ENCODE measurements around the gene SAMD11. TPM values are rescaled to one million over a fixed set of nuclear protein-coding genes. Genes with fewer than 3 reads are reported as not detected.

The SAMD11 gene
- polyA plus RNA-seq, 1 of the 3 experiments (the other 2 are of a cell fraction): 2.1 TPM

DNA sequence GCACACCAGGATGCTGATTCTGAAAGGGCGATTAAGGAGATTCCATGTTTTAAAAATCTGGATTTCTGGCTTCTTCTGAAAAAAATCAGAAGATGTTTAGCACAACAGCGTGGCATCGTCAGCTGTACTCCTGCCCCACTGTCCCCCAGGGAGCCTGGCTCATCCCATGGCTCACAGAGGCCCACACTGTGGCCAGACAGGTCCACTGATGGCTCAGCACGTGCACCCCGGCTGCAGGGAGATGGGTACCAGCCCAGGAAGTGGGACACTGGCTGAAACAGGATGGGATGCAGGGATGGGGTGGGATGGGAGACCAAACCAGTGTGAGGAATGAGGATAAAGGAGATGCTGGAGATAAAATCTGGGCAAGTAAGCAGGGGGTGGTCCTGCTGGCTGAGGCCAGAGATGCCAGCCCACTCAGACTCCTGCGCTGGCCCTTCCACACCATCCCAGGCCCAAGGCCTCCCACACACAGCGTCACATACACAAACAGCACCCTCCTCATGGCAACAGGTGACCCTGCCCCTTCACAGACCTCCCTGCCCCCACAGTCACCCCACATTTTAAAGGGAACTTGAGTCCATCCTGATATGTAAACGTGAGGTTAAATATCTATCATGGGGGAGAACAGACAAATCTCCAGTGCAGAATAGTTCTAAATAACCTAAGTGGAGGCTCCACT is 23.9 kb upstream of the SAMD11 start:
- Histone ChIP-seq H3K9me3 (no peaks in the 10 kb centered on the region), H3K36me3 (replicated peaks in 1 of 2; ENCODE audit: control insufficient read depth in 1 of 2, insufficient read depth in 2 of 2, low read length in 1 of 2) (no peaks in the 10 kb centered on the region), H3K79me2 (ENCODE audit: insufficient read depth) (no peaks in the 10 kb centered on the region), H4K20me1 (ENCODE audit: insufficient read depth) (no peaks in the 10 kb centered on the region), H3K27ac (ENCODE audit: low read depth in 2 of 2, low read length in 1 of 2) (no peak overlapping the region), H3K9ac (no peak overlapping the region), H3K4me1 (ENCODE audit: control insufficient read depth in 1 of 2, insufficient read depth in 2 of 2, low read depth in 1 of 2, low read length in 1 of 2) (peaks cover 0 to 6% of the 10 kb centered on the region in 2 experiments; a peak in 1 of 4 replicates), H2AFZ (ENCODE audit: low read depth) (no peak overlapping the region), H3K27me3 (ENCODE audit: insufficient read depth) (peaks cover 19% of the 10 kb centered on the region), H3K4me3 (ENCODE audit: low read depth in 2 of 2, low read length in 1 of 2) (no peak overlapping the region), H3F3A (replicated peaks; ENCODE audit: insufficient read depth) (no peaks in the 10 kb centered on the region), H3K9me2 (no peaks in the 10 kb centered on the region), H3K4me2 (no peak overlapping the region)
- peak; percentile 15 for DNase-seq
- 68% methylated on average over 6 of the region's 8 CpGs for WGBS (ENCODE audit: low lambda C conversion rate)
- POLR2A ChIA-PET: no interaction called here
- CTCF ChIA-PET: no interaction called here
- TF ChIP-seq RCOR1 (IDR thresholded peaks at IDR 0.05; ENCODE audit: low read length) (no peak), ELF1 (IDR thresholded peaks at IDR 0.05) (no peak), YY1 (IDR thresholded peaks at IDR 0.05; ENCODE audit: low read depth) (no peak), FOXJ3 (CRISPR knock-in tag; IDR thresholded peaks at IDR 0.05) (no peak), TCF12 (IDR thresholded peaks at IDR 0.05) (no peak), RFX5 (IDR thresholded peaks at IDR 0.05; ENCODE audit: low read length) (no peak), POLR2AphosphoS5 (IDR thresholded peaks at IDR 0.05; ENCODE audit: low read depth, low read length) (no peak)
- TF ChIP-seq, protein P1, sequence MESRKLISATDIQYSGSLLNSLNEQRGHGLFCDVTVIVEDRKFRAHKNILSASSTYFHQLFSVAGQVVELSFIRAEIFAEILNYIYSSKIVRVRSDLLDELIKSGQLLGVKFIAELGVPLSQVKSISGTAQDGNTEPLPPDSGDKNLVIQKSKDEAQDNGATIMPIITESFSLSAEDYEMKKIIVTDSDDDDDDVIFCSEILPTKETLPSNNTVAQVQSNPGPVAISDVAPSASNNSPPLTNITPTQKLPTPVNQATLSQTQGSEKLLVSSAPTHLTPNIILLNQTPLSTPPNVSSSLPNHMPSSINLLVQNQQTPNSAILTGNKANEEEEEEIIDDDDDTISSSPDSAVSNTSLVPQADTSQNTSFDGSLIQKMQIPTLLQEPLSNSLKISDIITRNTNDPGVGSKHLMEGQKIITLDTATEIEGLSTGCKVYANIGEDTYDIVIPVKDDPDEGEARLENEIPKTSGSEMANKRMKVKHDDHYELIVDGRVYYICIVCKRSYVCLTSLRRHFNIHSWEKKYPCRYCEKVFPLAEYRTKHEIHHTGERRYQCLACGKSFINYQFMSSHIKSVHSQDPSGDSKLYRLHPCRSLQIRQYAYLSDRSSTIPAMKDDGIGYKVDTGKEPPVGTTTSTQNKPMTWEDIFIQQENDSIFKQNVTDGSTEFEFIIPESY (IDR thresholded peaks at IDR 0.05; ENCODE audit: borderline replicate concordance, low read depth): no peak

DNA sequence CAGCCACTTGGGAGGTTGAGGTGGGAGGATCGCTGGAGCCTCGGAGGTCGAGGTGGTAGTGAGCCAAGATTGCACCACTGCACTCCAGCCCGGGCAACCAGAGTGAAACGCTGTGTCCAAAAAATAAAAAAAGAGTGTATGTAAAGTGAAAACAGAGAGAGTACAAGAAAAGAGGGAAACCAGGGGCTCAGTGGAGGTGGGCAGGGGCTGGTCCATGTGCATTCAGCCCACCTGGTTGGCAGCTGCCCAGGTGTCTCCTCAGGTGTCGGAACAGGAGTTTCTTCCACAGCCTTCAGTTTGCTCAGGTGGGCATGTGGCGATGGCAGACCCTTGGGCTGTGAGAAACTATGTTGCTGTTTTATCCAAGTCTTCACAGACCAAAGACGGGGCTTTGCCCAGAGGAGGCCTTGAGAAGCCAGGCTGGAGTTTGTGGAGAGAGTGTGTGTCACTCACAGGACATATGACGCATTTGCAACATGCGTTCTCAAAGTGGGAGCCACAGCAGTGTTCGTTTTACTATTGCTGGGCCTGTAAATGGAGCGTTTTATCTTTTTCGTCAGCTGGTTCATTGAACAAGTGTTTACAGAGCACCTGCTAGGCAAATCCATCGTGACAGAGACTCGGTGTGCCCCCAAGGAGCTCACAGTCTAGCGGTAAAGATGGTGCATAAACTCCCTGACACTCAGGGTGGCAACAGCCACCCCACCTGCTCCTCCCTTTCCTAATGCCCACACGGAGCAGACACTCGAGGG is 22.4 kb upstream of the SAMD11 start:
- no peak overlapping the region for H3K4me2 ChIP-seq
- TF ChIP-seq RAD21 (IDR thresholded peaks at IDR 0.05; ENCODE audit: low read length): no peak
- TF ChIP-seq NFIC (IDR thresholded peaks at IDR 0.05; ENCODE audit: borderline replicate concordance): no peak
- no peak for TF ChIP-seq RXRA (IDR thresholded peaks at IDR 0.05; ENCODE audit: borderline replicate concordance, low read depth)
- no peak for TF ChIP-seq SIN3A (IDR thresholded peaks at IDR 0.05; ENCODE audit: borderline replicate concordance, low read depth, low read length)
- no peak for TF ChIP-seq POLR2AphosphoS5 (IDR thresholded peaks at IDR 0.05; ENCODE audit: low read depth, low read length)
- TF ChIP-seq FOXM1 (IDR thresholded peaks at IDR 0.05; ENCODE audit: low read depth): no peak
- TF ChIP-seq EZH2phosphoT487 (IDR thresholded peaks at IDR 0.05; ENCODE audit: borderline replicate concordance, low read depth): no peak
- TF ChIP-seq SMC3 (IDR thresholded peaks at IDR 0.05; ENCODE audit: low read depth, low read length): no peak
- TF ChIP-seq, protein P2, sequence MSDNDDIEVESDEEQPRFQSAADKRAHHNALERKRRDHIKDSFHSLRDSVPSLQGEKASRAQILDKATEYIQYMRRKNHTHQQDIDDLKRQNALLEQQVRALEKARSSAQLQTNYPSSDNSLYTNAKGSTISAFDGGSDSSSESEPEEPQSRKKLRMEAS (IDR thresholded peaks at IDR 0.05; ENCODE audit: low read depth): no peak
- no peak for TF ChIP-seq JUND (IDR thresholded peaks at IDR 0.05)
- no peak for TF ChIP-seq ELF1 (IDR thresholded peaks at IDR 0.05)
- TF ChIP-seq, protein P3, sequence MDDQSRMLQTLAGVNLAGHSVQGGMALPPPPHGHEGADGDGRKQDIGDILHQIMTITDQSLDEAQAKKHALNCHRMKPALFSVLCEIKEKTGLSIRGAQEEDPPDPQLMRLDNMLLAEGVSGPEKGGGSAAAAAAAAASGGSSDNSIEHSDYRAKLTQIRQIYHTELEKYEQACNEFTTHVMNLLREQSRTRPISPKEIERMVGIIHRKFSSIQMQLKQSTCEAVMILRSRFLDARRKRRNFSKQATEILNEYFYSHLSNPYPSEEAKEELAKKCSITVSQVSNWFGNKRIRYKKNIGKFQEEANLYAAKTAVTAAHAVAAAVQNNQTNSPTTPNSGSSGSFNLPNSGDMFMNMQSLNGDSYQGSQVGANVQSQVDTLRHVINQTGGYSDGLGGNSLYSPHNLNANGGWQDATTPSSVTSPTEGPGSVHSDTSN (IDR thresholded peaks at IDR 0.05): no peak
- no peak for TF ChIP-seq TAF1 (IDR thresholded peaks at IDR 0.05; ENCODE audit: borderline replicate concordance, low read depth, low read length)
- H3F3A ChIP-seq (replicated peaks; ENCODE audit: insufficient read depth): no peaks in the 10 kb centered on the region
- no peaks in the 10 kb centered on the region for H3K36me3 ChIP-seq (replicated peaks in 1 of 2; ENCODE audit: control insufficient read depth in 1 of 2, insufficient read depth in 2 of 2, low read length in 1 of 2)
- H3K27me3 ChIP-seq (ENCODE audit: insufficient read depth): peaks cover 7% of the 10 kb centered on the region; the same call in 1 of the 2 replicates
- ChIA-PET CTCF (no interaction called here), POLR2A (no interaction called here)
- H3K4me3 ChIP-seq (ENCODE audit: low read depth in 2 of 2, low read length in 1 of 2): no peak overlapping the region
- H3K27ac ChIP-seq (ENCODE audit: low read depth in 2 of 2, low read length in 1 of 2): no peak overlapping the region
- no peaks in the 10 kb centered on the region for H3K79me2 ChIP-seq (ENCODE audit: insufficient read depth)
- DNase-seq: no peak
- H3K4me1 ChIP-seq (ENCODE audit: control insufficient read depth in 1 of 2, insufficient read depth in 2 of 2, low read depth in 1 of 2, low read length in 1 of 2): peaks cover 0 to 18% of the 10 kb centered on the region in 2 experiments; a peak in 1 of 4 replicates
- H3K9me3 ChIP-seq: no peaks in the 10 kb centered on the region
- 81% methylated on average over 16 of the region's 18 CpGs for WGBS (ENCODE audit: low lambda C conversion rate)
- no peak overlapping the region for H3K9ac ChIP-seq
- no peaks in the 10 kb centered on the region for H4K20me1 ChIP-seq (ENCODE audit: insufficient read depth)
- H2AFZ ChIP-seq (ENCODE audit: low read depth): no peak overlapping the region
- H3K9me2 ChIP-seq: no peaks in the 10 kb centered on the region
